Measurements from ENCODE around the gene PARN. TPM values are rescaled to one million over a fixed set of nuclear protein-coding genes. Genes with fewer than 3 reads are reported as not detected.

PARN gene
- total RNA-seq, 5 donors from 2014 or later (not counting 1 experiment from before 2014, with no cell fraction given): 34.4 to 42.7 (median 38.4) TPM

GRCh38 chr16:14497245-14498082 is 132.6 kb downstream of the PARN start:
- Histone ChIP-seq H3K9me3 (no peaks in the 10 kb centered on the region), H3K27ac (ENCODE audit: low read length) (no peak overlapping the region), H3K36me3 (ENCODE audit: control insufficient read depth in 2 of 2, extremely low read depth in 1 of 2, insufficient read depth in 1 of 2, low read length in 1 of 2) (no peaks in the 10 kb centered on the region), H3K27me3 (replicated peaks in 1 of 2; ENCODE audit: control insufficient read depth in 2 of 2, extremely low read depth in 1 of 2, insufficient read depth in 2 of 2, low read length in 1 of 2) (no peaks in the 10 kb centered on the region), H3K4me3 (ENCODE audit: control insufficient read depth in 1 of 2, extremely low read depth in 1 of 2, low read length in 1 of 2) (no peak overlapping the region), H3K4me1 (ENCODE audit: control insufficient read depth in 1 of 2, extremely low read depth in 1 of 2, insufficient read depth in 2 of 2, low read length in 2 of 2) (no peaks in the 10 kb centered on the region)
- Mint-ChIP-seq H3K27ac (no peak overlapping the region), H3K4me3 (no peak overlapping the region), H3K27me3 (no peaks in the 10 kb centered on the region), H3K4me1 (peaks cover 33 to 51% (median 40%) of the 10 kb centered on the region in 3 donors), H3K36me3 (peaks cover 16% of the 10 kb centered on the region), H3K9me3 (no peaks in the 10 kb centered on the region)
- POLR2A ChIA-PET: no interaction called here
- no peak for ATAC-seq (replicated peaks in 1 of 4)
- WGBS (ENCODE audit: insufficient coverage): 50% methylated on average over 2 of the region's 7 CpGs
- CTCF ChIA-PET: no interaction called here
- no peak for DNase-seq

GRCh38 chr16:14496786-14497185 is 133.3 kb downstream of the PARN start:
- no peak overlapping the region for H3K27ac Mint-ChIP-seq
- no peak for DNase-seq
- POLR2A ChIA-PET: no interaction called here
- no peaks in the 10 kb centered on the region for H3K36me3 ChIP-seq (ENCODE audit: control insufficient read depth in 2 of 2, extremely low read depth in 1 of 2, insufficient read depth in 1 of 2, low read length in 1 of 2)
- H3K4me3 Mint-ChIP-seq: no peak overlapping the region
- H3K36me3 Mint-ChIP-seq: peaks cover 16% of the 10 kb centered on the region
- H3K27me3 Mint-ChIP-seq: no peaks in the 10 kb centered on the region
- no peak for ATAC-seq (replicated peaks in 1 of 4)
- 96% methylated on average over 7 of the region's 7 CpGs for WGBS (ENCODE audit: insufficient coverage)
- H3K4me1 ChIP-seq (ENCODE audit: control insufficient read depth in 1 of 2, extremely low read depth in 1 of 2, insufficient read depth in 2 of 2, low read length in 2 of 2): peaks cover 0 to 5% of the 10 kb centered on the region in 2 experiments
- no peaks in the 10 kb centered on the region for H3K9me3 Mint-ChIP-seq
- no peak overlapping the region for H3K27ac ChIP-seq (ENCODE audit: low read length)
- CTCF ChIA-PET: no interaction called here
- no peaks in the 10 kb centered on the region for H3K9me3 ChIP-seq
- H3K4me3 ChIP-seq (ENCODE audit: control insufficient read depth in 1 of 2, extremely low read depth in 1 of 2, low read length in 1 of 2): no peak overlapping the region
- H3K27me3 ChIP-seq (replicated peaks in 1 of 2; ENCODE audit: control insufficient read depth in 2 of 2, extremely low read depth in 1 of 2, insufficient read depth in 2 of 2, low read length in 1 of 2): no peaks in the 10 kb centered on the region
- H3K4me1 Mint-ChIP-seq: peaks cover 36 to 58% (median 45%) of the 10 kb centered on the region in 3 donors

GRCh38 chr16:14496047-14496770 is 133.9 kb downstream of the PARN start:
- no peak overlapping the region for H3K4me3 Mint-ChIP-seq
- peaks cover 0 to 5% of the 10 kb centered on the region in 2 experiments for H3K4me1 ChIP-seq (ENCODE audit: control insufficient read depth in 1 of 2, extremely low read depth in 1 of 2, insufficient read depth in 2 of 2, low read length in 2 of 2)
- ATAC-seq (replicated peaks in 1 of 4) (no peak), DNase-seq (no peak)
- no peaks in the 10 kb centered on the region for H3K9me3 Mint-ChIP-seq
- no peaks in the 10 kb centered on the region for H3K36me3 ChIP-seq (ENCODE audit: control insufficient read depth in 2 of 2, extremely low read depth in 1 of 2, insufficient read depth in 1 of 2, low read length in 1 of 2)
- no peaks in the 10 kb centered on the region for H3K27me3 Mint-ChIP-seq
- no peak overlapping the region for H3K4me3 ChIP-seq (ENCODE audit: control insufficient read depth in 1 of 2, extremely low read depth in 1 of 2, low read length in 1 of 2)
- H3K4me1 Mint-ChIP-seq: peaks cover 37 to 59% (median 45%) of the 10 kb centered on the region in 3 donors
- POLR2A ChIA-PET: no interaction called here
- no peaks in the 10 kb centered on the region for H3K9me3 ChIP-seq
- H3K27me3 ChIP-seq (replicated peaks in 1 of 2; ENCODE audit: control insufficient read depth in 2 of 2, extremely low read depth in 1 of 2, insufficient read depth in 2 of 2, low read length in 1 of 2): no peaks in the 10 kb centered on the region
- WGBS (ENCODE audit: insufficient coverage): 100% methylated on average over 3 of the region's 7 CpGs
- H3K36me3 Mint-ChIP-seq: peaks cover 16% of the 10 kb centered on the region
- no peak overlapping the region for H3K27ac ChIP-seq (ENCODE audit: low read length)
- no peak overlapping the region for H3K27ac Mint-ChIP-seq
- CTCF ChIA-PET: no interaction called here

GRCh38 chr16:14495213-14496046 is 134.6 kb downstream of the PARN start:
- 95% methylated on average over 10 of the region's 18 CpGs for WGBS (ENCODE audit: insufficient coverage)
- Histone ChIP-seq H3K36me3 (ENCODE audit: control insufficient read depth in 2 of 2, extremely low read depth in 1 of 2, insufficient read depth in 1 of 2, low read length in 1 of 2) (no peaks in the 10 kb centered on the region), H3K4me3 (ENCODE audit: control insufficient read depth in 1 of 2, extremely low read depth in 1 of 2, low read length in 1 of 2) (no peak overlapping the region), H3K9me3 (no peaks in the 10 kb centered on the region), H3K27me3 (replicated peaks in 1 of 2; ENCODE audit: control insufficient read depth in 2 of 2, extremely low read depth in 1 of 2, insufficient read depth in 2 of 2, low read length in 1 of 2) (no peaks in the 10 kb centered on the region), H3K4me1 (ENCODE audit: control insufficient read depth in 1 of 2, extremely low read depth in 1 of 2, insufficient read depth in 2 of 2, low read length in 2 of 2) (peaks cover 0 to 5% of the 10 kb centered on the region in 2 experiments), H3K27ac (ENCODE audit: low read length) (no peak overlapping the region)
- CTCF ChIA-PET: no interaction called here
- H3K36me3 Mint-ChIP-seq: peaks cover 16% of the 10 kb centered on the region
- no peaks in the 10 kb centered on the region for H3K27me3 Mint-ChIP-seq
- H3K4me1 Mint-ChIP-seq: peaks cover 38 to 59% (median 49%) of the 10 kb centered on the region in 3 donors
- H3K4me3 Mint-ChIP-seq: no peak overlapping the region
- H3K27ac Mint-ChIP-seq: no peak overlapping the region
- DNase-seq: no peak
- H3K9me3 Mint-ChIP-seq: no peaks in the 10 kb centered on the region
- ATAC-seq (replicated peaks in 1 of 4): no peak
- POLR2A ChIA-PET: no interaction called here

GRCh38 chr16:14494396-14494966 is 135.6 kb downstream of the PARN start:
- Mint-ChIP-seq H3K4me3 (no peak overlapping the region), H3K9me3 (no peaks in the 10 kb centered on the region), H3K27ac (peak overlapping the region in 1 of 2 donors; percentile 49), H3K27me3 (no peaks in the 10 kb centered on the region), H3K4me1 (peaks cover 41 to 61% (median 51%) of the 10 kb centered on the region in 3 donors), H3K36me3 (peaks cover 16% of the 10 kb centered on the region)
- ChIA-PET CTCF (no interaction called here), POLR2A (no interaction called here)
- Histone ChIP-seq H3K27ac (ENCODE audit: low read length) (no peak overlapping the region), H3K36me3 (ENCODE audit: control insufficient read depth in 2 of 2, extremely low read depth in 1 of 2, insufficient read depth in 1 of 2, low read length in 1 of 2) (no peaks in the 10 kb centered on the region), H3K4me3 (ENCODE audit: control insufficient read depth in 1 of 2, extremely low read depth in 1 of 2, low read length in 1 of 2) (no peak overlapping the region), H3K9me3 (no peaks in the 10 kb centered on the region), H3K4me1 (ENCODE audit: control insufficient read depth in 1 of 2, extremely low read depth in 1 of 2, insufficient read depth in 2 of 2, low read length in 2 of 2) (peaks cover 0 to 5% of the 10 kb centered on the region in 2 experiments), H3K27me3 (replicated peaks in 1 of 2; ENCODE audit: control insufficient read depth in 2 of 2, extremely low read depth in 1 of 2, insufficient read depth in 2 of 2, low read length in 1 of 2) (no peaks in the 10 kb centered on the region)
- ATAC-seq (replicated peaks in 1 of 4) (no peak), DNase-seq (no peak)
- WGBS (ENCODE audit: insufficient coverage): 97% methylated on average over 12 of the region's 12 CpGs

- Histone ChIP-seq H3K27ac (ENCODE audit: low read length) (no peak overlapping the region), H3K4me1 (ENCODE audit: control insufficient read depth in 1 of 2, extremely low read depth in 1 of 2, insufficient read depth in 2 of 2, low read length in 2 of 2) (peaks cover 0 to 5% of the 10 kb centered on the region in 2 experiments), H3K36me3 (ENCODE audit: control insufficient read depth in 2 of 2, extremely low read depth in 1 of 2, insufficient read depth in 1 of 2, low read length in 1 of 2) (no peaks in the 10 kb centered on the region), H3K4me3 (ENCODE audit: control insufficient read depth in 1 of 2, extremely low read depth in 1 of 2, low read length in 1 of 2) (no peak overlapping the region), H3K9me3 (no peaks in the 10 kb centered on the region), H3K27me3 (replicated peaks in 1 of 2; ENCODE audit: control insufficient read depth in 2 of 2, extremely low read depth in 1 of 2, insufficient read depth in 2 of 2, low read length in 1 of 2) (no peaks in the 10 kb centered on the region)
- ChIA-PET POLR2A (no interaction called here), CTCF (no interaction called here)
- ATAC-seq (replicated peaks in 1 of 4): no peak
- Mint-ChIP-seq H3K4me3 (no peak overlapping the region), H3K4me1 (peaks cover 45 to 62% (median 55%) of the 10 kb centered on the region in 3 donors), H3K27ac (no peak overlapping the region), H3K9me3 (no peaks in the 10 kb centered on the region), H3K36me3 (peaks cover 16% of the 10 kb centered on the region), H3K27me3 (no peaks in the 10 kb centered on the region)
- no peak for DNase-seq
- WGBS (ENCODE audit: insufficient coverage): 85% methylated on average over 5 of the region's 5 CpGs
Measured at GRCh38 chr16:14493791-14494190, 136.3 kb downstream of the PARN start.

Data from T-cell (primary cell).